ENCODE results near the gene DIS3L2. TPM values are rescaled to one million over a fixed set of nuclear protein-coding genes. Genes with fewer than 3 reads are reported as not detected.
A peak's percentile ranks its signal among the peaks of the same experiment; 100 is the strongest.
"Not testable (repeated sequence)": the region's sequence is repeated elsewhere in the genome, so short reads cannot be mapped to it uniquely, and the experiment has no call there.

Gene DIS3L2
- total RNA-seq, 6 experiments from 2014 or later, result 18.2 to 23.6 (median 21.6) TPM

GRCh38 chr2:232365621-232366321 lies 404.3 kb downstream of the DIS3L2 start:
- peak; percentile 78 for TF ChIP-seq CTCF (IDR thresholded peaks at IDR 0.05)
- no peaks in the 10 kb centered on the region for H3K36me3 Mint-ChIP-seq (ENCODE audit: low read depth)
- H3K27ac Mint-ChIP-seq, result no peak overlapping the region
- peaks cover 10% of the 10 kb centered on the region for H3K27me3 Mint-ChIP-seq (ENCODE audit: insufficient read depth)
- no peaks in the 10 kb centered on the region; the same call in 1 of the 2 replicates for H3K9me3 Mint-ChIP-seq
- no peak overlapping the region for H3K4me3 Mint-ChIP-seq
- DNase-seq, result peak; percentile 59
- H3K4me1 Mint-ChIP-seq (ENCODE audit: low read depth), result peaks cover 16% of the 10 kb centered on the region

GRCh38 chr2:232366461-232366860 lies 404.9 kb downstream of the DIS3L2 start:
- H3K27ac Mint-ChIP-seq; H3K36me3 Mint-ChIP-seq (ENCODE audit: low read depth); H3K9me3 Mint-ChIP-seq; DNase-seq; H3K4me3 Mint-ChIP-seq: not testable (repeated sequence)
- Mint-ChIP-seq H3K27me3 (ENCODE audit: insufficient read depth) (peaks cover 11% of the 10 kb centered on the region), H3K4me1 (ENCODE audit: low read depth) (peaks cover 16% of the 10 kb centered on the region)

- H3K27me3 Mint-ChIP-seq (ENCODE audit: insufficient read depth), result peaks cover 11% of the 10 kb centered on the region
- no peak for TF ChIP-seq CTCF (IDR thresholded peaks at IDR 0.05)
- no peak overlapping the region for H3K4me3 Mint-ChIP-seq
- H3K4me1 Mint-ChIP-seq (ENCODE audit: low read depth), result peaks cover 16% of the 10 kb centered on the region
- no peaks in the 10 kb centered on the region for H3K36me3 Mint-ChIP-seq (ENCODE audit: low read depth)
- DNase-seq, result no peak
- H3K9me3 Mint-ChIP-seq, result no peaks in the 10 kb centered on the region; the same call in 1 of the 2 replicates
- H3K27ac Mint-ChIP-seq, result no peak overlapping the region
Observed at GRCh38 chr2:232367016-232367415, 405.5 kb downstream of the DIS3L2 start.

- H3K4me3 Mint-ChIP-seq, result no peak overlapping the region
- no peak overlapping the region for H3K27ac Mint-ChIP-seq
- peak; percentile 36 for TF ChIP-seq CTCF (IDR thresholded peaks at IDR 0.05)
- no peak for DNase-seq
- H3K36me3 Mint-ChIP-seq (ENCODE audit: low read depth), result no peaks in the 10 kb centered on the region
- no peaks in the 10 kb centered on the region for H3K9me3 Mint-ChIP-seq
- H3K4me1 Mint-ChIP-seq (ENCODE audit: low read depth), result peaks cover 20% of the 10 kb centered on the region
- H3K27me3 Mint-ChIP-seq (ENCODE audit: insufficient read depth), result peaks cover 11% of the 10 kb centered on the region; the same call in 1 of the 2 replicates
Observed at GRCh38 chr2:232367591-232368233, 406.2 kb downstream of the DIS3L2 start.

GRCh38 chr2:232368311-232368731 lies 406.8 kb downstream of the DIS3L2 start:
- Mint-ChIP-seq H3K27me3 (ENCODE audit: insufficient read depth) (peaks cover 12% of the 10 kb centered on the region; the same call in 1 of the 2 replicates), H3K4me3 (no peak overlapping the region), H3K9me3 (no peaks in the 10 kb centered on the region), H3K27ac (no peak overlapping the region), H3K36me3 (ENCODE audit: low read depth) (no peaks in the 10 kb centered on the region), H3K4me1 (ENCODE audit: low read depth) (peaks cover 21% of the 10 kb centered on the region)
- no peak for TF ChIP-seq CTCF (IDR thresholded peaks at IDR 0.05)
- DNase-seq, result no peak
